Stimulated activated CD4-positive, alpha-beta T cell treated with anti-CD3 and anti-CD28 coated beads, Interleukin-12 subunit alpha, Interleukin-12 subunit beta, amount 100 ng/mL, for 4 hours (primary cell): ENCODE data around the gene C16orf89.
"Not testable (repeated sequence)": the region's sequence is repeated elsewhere in the genome, so short reads cannot be mapped to it uniquely, and the experiment has no call there.

Experiments
- DNase-seq: peaks from one replicate; pipeline ENCODE4 v3.0.0-alpha.2; 2020

Gene C16orf89, protein sequence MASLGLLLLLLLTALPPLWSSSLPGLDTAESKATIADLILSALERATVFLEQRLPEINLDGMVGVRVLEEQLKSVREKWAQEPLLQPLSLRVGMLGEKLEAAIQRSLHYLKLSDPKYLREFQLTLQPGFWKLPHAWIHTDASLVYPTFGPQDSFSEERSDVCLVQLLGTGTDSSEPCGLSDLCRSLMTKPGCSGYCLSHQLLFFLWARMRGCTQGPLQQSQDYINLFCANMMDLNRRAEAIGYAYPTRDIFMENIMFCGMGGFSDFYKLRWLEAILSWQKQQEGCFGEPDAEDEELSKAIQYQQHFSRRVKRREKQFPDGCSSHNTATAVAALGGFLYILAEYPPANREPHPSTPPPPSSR

DNA sequence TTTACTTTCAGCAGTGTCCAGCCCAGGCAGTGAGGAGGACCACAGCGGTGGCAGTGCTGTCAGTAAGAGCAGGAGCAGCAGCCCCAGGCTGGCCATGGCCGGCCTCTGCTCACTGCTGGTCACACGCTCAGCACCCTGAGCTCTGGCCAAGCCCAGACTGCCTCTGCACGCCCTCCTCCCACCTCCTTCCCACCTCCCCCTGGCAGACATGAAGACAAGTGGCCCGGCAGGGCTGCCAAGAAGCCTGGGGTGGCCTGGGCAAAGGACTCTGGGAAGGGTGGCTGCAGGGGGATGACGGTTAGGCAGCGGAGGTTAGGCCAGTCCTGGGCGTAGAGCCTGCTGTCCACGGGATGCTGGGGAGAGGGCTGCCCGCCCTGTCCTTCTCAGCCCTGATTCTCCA lies at the start of gene C16orf89:
C16orf89 (minus strand) TSS at position 144 of the 400 bp plus-strand sequence; CDS start at position 96, 48 bp downstream.
- DNase-seq = no peak

DNA sequence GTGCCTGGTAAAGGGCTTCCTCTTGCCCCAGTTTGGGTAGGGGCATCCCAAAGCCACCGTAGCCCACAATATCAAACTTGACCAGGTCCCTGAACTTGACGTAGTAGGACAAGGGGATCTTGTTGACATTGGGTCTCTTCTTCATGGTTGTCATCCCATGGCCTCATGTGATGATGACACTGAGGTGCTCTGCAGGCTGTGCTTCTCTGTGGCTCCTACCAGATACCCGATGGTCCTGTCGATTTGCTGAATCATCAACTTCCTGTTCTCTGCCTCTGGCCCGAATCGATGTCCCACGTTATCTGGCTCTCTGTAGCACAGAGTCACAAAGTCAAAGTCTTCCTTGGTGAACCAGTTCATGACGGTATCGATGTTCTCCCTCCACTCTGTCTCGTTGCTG lies 45.2 kb upstream of the C16orf89 start:
- DNase-seq = not testable (repeated sequence)

DNA sequence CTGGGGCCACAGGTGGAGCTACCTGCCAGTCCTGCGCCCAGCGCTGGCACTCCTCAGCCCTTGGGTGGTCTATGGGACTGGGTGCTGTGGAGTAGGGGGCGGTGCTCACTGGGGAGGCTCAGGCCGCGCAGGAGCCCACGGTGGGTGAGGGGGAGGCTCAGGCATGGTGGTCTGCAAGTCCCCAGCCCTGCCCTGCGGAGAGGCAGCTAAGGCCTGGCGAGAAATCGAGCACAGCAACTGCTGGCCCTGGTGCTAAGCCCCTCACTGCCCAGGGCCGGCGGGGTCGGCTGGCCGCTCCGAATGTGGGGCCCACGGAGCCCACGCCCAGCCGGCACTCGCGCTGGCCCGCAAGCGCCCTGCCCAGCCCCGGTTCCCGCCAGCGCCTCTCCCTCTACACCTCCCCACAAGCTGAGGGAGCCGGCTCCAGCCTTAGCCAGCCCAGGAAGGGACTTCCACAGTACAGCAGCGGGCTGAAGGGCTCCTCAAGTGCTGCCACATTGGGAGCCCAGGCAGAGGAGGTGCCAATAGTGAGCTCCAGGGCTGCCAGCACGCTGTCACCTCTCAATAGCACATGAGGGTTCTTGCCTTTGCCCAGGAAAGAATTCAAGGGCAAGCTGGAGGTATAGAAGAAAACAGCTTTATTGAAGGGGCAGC lies 42.9 kb upstream of the C16orf89 start:
- no peak for DNase-seq

DNA sequence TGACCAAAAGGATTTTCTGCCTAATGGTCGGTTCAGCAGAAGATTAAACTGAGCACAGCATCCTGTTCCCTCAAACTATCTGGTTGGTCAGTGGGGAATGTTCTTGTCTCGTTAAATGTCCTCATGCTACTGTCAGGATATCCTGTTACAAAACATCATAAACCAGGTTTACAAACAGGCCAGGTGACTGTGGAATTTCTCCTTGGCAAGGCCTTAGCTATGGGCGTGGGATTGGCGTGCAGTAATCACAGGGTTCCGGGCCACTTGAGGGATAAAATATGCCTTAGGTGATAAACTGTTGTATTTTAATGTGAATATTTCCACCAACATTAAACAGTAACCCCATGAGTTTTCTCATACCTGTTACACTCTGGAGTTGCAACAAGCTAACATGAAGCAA lies 39.3 kb upstream of the C16orf89 start:
- DNase-seq = not testable (repeated sequence)

- DNase-seq = not testable (repeated sequence)
These were observed 37.7 kb upstream of the C16orf89 start for GRCh38 chr16:5103296-5104032.

- not testable (repeated sequence) for DNase-seq
These were observed 33.4 kb upstream of the C16orf89 start for GRCh38 chr16:5099174-5099573.

DNA sequence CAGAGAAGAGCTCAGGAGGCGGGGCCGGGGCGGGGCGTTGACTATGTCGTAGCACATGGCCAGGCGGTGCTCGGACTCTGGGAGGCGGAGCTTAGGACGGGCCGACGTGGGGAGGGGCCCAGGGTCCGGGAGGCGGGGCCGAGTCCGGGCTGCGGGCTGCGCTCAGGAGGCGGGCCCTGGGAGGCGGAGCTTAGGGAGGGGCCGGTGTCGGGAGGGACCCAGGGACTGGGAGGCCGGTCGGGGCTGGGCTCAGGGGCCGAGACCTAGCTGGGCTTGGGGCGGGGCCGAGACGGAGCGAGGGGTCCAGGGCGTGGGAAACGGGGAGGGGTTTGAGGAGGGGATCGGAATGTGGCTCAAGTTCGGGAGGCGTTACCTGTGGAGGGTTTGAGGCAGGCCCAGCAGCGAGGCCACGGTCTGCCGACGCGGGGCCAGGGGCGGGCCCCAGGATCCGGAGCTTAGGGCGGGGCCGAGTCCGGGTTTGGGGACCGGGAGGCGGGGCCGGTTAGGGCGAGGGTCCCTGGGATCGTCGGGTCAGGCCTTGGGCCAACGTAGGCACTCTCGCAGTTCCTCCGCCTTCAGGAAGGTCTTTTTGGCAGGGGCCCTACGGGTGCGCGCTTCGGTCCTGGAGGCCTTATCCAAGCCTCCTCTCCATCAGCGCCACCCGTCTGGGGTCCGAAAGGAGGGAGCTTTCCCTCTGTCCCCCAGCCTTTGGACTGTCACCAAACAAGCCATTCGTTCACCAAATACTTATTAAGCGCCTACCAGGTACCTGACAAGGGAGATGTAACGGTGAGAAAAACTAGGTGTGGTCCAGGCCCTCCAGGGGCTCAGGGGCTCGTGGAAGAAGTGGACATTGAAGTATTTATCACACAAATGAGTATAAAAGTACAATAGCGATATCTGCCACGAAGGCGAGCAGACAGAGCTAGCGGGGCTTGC lies 32.7 kb upstream of the C16orf89 start:
- peak; percentile 96 for DNase-seq

- DNase-seq = peak; percentile 91
These were observed 31.9 kb upstream of the C16orf89 start, which contains the start of gene EEF2KMT for GRCh38 chr16:5097470-5098220. EEF2KMT (minus strand) TSS chr16:5097795; CDS start chr16:5097739, 56 bp downstream.

- peak; percentile 38 for DNase-seq
These were observed 31.3 kb upstream of the C16orf89 start for GRCh38 chr16:5097061-5097469.

DNA sequence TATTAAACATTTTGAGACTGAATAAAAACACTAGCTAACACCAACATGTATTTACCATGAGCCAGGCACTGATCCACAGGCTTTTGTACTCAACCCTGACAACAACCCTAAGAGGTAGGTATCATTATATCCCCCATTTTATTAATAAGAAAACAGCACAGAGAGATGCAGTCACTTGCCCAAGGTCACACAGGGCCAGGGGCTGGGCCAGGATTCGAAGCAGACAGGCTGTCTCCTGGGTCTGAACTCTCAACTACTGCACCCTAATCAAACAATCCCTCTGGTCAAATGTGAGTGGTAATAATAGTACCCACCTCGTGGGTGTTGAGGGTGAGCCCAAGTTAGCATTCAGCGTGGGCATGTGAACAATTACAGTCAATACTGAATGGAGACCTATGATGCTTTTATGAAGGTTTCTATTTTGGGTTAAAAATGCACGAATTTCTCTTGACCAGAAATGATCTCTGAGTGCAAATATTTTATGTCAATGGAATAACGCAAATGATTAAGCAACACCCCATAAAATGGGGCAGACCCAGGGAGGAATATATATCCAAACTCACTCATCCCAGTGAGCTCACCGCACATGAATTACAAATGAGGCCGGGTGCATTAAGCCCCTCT lies 30.8 kb upstream of the C16orf89 start:
- not testable (repeated sequence) for DNase-seq

DNA sequence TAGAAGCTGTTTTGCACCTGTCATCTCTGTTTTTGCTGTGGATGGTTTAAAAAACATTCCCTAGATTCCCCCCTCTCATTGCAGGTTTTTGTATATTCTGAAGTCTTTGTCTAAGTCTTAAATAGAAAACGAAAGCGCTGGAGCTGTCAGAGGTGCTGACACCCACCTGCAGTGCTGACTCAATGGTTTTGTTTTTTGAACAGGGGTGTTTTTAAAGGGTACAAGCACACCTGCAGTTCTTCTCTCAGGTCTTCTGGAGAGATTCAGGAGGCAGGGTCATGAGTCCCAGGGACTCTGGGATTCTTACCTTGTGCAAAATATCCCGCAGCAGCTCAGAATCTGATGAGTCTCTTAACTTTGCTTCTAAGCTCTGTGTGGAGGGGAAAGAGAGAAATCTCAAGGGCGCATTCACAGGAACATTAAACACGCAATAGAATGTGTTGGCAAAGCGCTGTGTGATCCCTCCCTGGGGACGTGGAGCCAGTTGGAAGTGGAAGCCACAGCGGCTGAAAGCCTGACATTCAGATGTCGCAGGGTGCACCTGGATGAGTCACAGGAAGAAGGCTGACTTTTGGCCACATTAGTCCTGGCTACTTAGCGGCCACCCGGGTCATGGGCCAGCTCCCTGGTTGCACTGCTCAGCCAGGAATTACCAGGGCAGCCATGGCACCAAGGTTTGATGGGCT lies 29.5 kb upstream of the C16orf89 start:
- DNase-seq = not testable (repeated sequence)

DNA sequence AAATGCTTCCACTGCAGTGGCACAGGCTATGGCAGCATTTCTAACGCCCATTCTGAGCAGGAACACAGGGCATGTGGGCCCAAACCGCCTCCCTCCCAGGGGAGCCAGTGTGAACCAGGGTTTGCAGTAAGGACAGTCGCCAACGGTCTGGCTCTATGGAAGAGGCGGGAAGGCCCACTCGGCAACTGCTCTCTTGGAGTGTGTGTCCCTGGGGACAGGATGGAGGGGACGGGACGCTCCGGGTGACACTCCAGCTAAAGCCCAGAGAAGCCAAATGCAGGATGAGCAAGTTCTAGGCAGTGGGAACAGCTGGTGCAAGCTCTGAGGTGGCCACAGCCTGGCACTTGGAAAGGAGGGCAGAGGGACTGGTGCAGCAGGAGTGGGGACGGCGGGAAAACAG lies 28.0 kb upstream of the C16orf89 start:
- DNase-seq = not testable (repeated sequence)

DNA sequence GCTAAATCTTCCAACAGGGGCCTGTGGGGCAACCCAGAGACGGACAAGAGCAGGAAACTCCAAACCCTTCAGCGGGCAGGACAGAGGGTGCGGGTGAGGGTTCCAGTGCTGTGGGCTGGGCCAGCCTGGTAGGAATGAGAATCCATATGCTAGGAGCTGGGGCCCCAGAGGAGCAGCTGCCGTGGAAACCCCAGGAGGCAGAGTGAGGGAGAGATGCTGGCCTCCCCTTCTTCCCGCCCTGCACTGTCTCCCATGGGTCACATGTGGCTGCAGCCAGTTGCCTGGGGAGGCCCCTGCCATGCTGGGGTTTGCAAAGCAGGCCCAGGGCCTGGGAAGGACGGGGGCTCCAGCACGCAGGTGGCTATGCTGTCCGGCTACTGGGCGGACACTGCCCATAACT lies 27.3 kb upstream of the C16orf89 start:
- not testable (repeated sequence) for DNase-seq

- not testable (repeated sequence) for DNase-seq
These were observed 24.8 kb upstream of the C16orf89 start for GRCh38 chr16:5090592-5090991.

DNA sequence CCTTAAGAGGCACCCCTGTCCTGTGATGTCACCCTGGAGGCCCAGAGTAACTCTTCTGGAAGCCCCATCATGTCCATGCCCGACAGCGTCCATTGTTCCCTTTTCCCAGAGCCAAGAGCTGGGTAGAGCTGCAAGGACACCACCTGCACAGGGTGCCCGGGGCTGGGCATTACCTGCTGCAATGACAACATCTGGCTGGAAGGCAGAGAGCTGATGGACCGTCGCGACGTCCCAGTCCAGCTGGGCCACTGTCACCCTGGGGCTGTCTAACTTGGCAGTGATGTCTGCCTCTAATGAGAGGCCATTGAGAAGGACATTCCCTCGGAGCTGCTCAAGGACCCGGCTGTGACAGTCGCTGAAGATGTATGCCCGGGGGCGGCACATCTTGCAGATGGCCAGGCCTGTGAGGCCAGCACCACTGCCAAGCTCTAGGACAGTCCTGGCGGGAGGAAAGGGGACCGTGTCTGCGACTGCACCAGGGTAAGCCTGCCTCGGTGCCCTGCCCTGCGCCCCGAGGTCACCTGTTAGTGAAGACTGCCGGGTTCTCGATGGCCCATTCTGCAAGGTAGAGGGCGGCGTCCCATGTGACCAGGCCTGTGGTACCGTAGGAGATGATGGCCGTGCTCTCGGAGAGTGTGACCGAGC lies 24.3 kb upstream of the C16orf89 start:
- DNase-seq = not testable (repeated sequence)

GRCh38 chr16:5088936-5089335 lies 23.2 kb upstream of the C16orf89 start:
- DNase-seq = not testable (repeated sequence)

DNA sequence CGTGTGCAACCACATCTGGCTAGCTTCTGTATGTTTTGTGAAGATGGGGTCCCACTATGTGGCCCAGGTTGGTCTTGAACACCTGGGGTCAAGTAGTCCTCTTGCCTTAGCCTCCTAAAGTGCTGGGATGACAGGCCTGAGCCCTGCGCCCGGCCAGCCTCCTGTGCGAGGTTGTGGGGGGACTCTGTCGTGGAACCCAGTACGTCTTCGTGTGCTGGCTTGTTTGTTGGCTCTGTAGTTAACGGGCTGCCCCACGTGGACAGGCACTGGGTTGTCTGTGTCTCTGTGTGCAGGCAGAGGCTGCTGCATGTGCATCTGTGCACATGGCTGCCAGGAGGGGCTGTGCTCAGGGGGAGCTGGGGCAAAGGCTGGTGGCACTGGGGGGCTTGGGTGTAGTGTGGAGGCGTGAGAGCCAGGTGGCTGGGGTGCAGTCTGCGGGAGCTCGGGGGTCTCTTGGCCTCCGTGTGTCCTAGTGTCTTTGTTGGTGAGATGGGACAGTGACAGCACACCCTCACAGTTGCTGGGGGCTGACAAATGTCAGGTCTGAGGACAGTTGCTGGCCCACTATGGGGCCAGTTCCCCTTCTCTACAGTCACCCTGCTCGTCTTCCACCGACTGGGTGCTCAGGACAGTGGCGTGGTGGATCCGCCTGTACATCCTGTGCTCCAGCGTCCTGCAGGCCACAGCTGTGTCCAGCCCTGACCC lies 22.5 kb upstream of the C16orf89 start:
- DNase-seq = not testable (repeated sequence)

DNA sequence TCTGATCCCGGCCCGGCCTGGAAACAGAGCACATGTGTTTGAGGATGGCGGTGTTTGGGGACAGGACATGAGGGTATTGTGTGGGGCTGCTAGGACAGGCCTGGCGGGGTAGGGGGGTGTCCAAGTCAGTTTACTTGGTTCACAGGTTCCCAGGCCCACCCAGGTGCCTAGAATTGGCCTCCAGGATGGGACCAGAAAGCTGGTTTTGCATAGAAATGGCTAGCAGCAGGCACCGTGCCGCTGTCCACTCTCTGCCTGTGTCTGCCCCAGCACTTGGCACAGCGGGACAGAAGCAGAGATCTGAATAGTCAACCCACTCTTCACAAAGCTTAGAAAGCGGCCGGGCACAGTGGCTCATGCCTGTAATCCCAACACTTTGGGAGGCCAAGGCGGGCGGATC lies 20.0 kb upstream of the C16orf89 start:
- not testable (repeated sequence) for DNase-seq

- DNase-seq = peak; percentile 51
These were observed 19.0 kb upstream of the C16orf89 start for GRCh38 chr16:5084802-5085201.
